ENCODE measurements around the gene HDAC4. TPM values are rescaled to one million over a fixed set of nuclear protein-coding genes. Genes with fewer than 3 reads are reported as not detected.
"Not testable (repeated sequence)": the region's sequence is repeated elsewhere in the genome, so short reads cannot be mapped to it uniquely, and the experiment has no call there.

HDAC4 gene
- polyA plus RNA-seq, 1 experiment, result 4.4 TPM

GRCh38 chr2:239070466-239070865, 330.4 kb downstream of the HDAC4 start:
- Histone ChIP-seq H3K36me3 (ENCODE audit: control insufficient read depth, insufficient read depth, low read length) (peaks cover 12% of the 10 kb centered on the region), H3K27me3 (ENCODE audit: control insufficient read depth, insufficient read depth, low read length) (no peaks in the 10 kb centered on the region), H3K4me3 (ENCODE audit: low read depth, low read length) (no peak overlapping the region)
- TF ChIP-seq CTCF (IDR thresholded peaks at IDR 0.05; ENCODE audit: insufficient read depth, low read depth, low read length), result no peak
- ChIA-PET POLR2A (no interaction called here), CTCF (no interaction called here)
- no peak for DNase-seq (ENCODE audit: low read depth)

- CTCF ChIA-PET; DNase-seq (ENCODE audit: low read depth); POLR2A ChIA-PET; H3K27me3 ChIP-seq (ENCODE audit: control insufficient read depth, insufficient read depth, low read length); H3K4me3 ChIP-seq (ENCODE audit: low read depth, low read length): not testable (repeated sequence)
- peaks cover 12% of the 10 kb centered on the region for H3K36me3 ChIP-seq (ENCODE audit: control insufficient read depth, insufficient read depth, low read length)
Observed at GRCh38 chr2:239069362-239070333, 331.2 kb downstream of the HDAC4 start.

GRCh38 chr2:239068411-239068810, 332.4 kb downstream of the HDAC4 start:
- H3K27me3 ChIP-seq (ENCODE audit: control insufficient read depth, insufficient read depth, low read length), result no peaks in the 10 kb centered on the region
- ChIA-PET CTCF (no interaction called here), POLR2A (no interaction called here)
- H3K4me3 ChIP-seq (ENCODE audit: low read depth, low read length), result no peak overlapping the region
- DNase-seq (ENCODE audit: low read depth), result no peak
- TF ChIP-seq CTCF (IDR thresholded peaks at IDR 0.05; ENCODE audit: insufficient read depth, low read depth, low read length), result no peak
- H3K36me3 ChIP-seq (ENCODE audit: control insufficient read depth, insufficient read depth, low read length), result peaks cover 15% of the 10 kb centered on the region

- TF ChIP-seq CTCF (IDR thresholded peaks at IDR 0.05; ENCODE audit: insufficient read depth, low read depth, low read length), result no peak
- H3K4me3 ChIP-seq (ENCODE audit: low read depth, low read length), result no peak overlapping the region
- no peak for DNase-seq (ENCODE audit: low read depth)
- CTCF ChIA-PET, result interaction anchor here (1.0 kb wide), 1 partner anchor 9 kb away, joined by 3 read pairs; no protein-coding TSS in a partner anchor
- no peaks in the 10 kb centered on the region for H3K27me3 ChIP-seq (ENCODE audit: control insufficient read depth, insufficient read depth, low read length)
- POLR2A ChIA-PET, result no interaction called here
- peaks cover 13% of the 10 kb centered on the region for H3K36me3 ChIP-seq (ENCODE audit: control insufficient read depth, insufficient read depth, low read length)
Observed at GRCh38 chr2:239067196-239067865, 333.5 kb downstream of the HDAC4 start.

- H3K27me3 ChIP-seq (ENCODE audit: control insufficient read depth, insufficient read depth, low read length), result no peaks in the 10 kb centered on the region
- H3K36me3 ChIP-seq (ENCODE audit: control insufficient read depth, insufficient read depth, low read length), result peaks cover 14% of the 10 kb centered on the region
- CTCF ChIA-PET, result interaction anchor here (1.2 kb wide), 1 partner anchor 32 kb away, joined by 3 read pairs; no protein-coding TSS in a partner anchor
- no peak for TF ChIP-seq CTCF (IDR thresholded peaks at IDR 0.05; ENCODE audit: insufficient read depth, low read depth, low read length)
- POLR2A ChIA-PET, result interaction anchor here (0.6 kb wide), 1 partner anchor 696 kb away, joined by 3 read pairs; no protein-coding TSS in a partner anchor
- H3K4me3 ChIP-seq (ENCODE audit: low read depth, low read length), result no peak overlapping the region
- DNase-seq (ENCODE audit: low read depth), result no peak
Observed at GRCh38 chr2:239066597-239066996, 334.2 kb downstream of the HDAC4 start.
